Activated CD8-positive, alpha-beta memory T cell treated with anti-CD3 and anti-CD28 coated beads for 4 hours (primary cell): ENCODE data around the gene DSP.

Experiments
- DNase-seq, 2 donors: peaks; one replicate each; pipeline ENCODE4 v3.0.0-alpha.2; 2020; ENCODE audit warnings: low read depth in 2 of 2

Gene DSP, protein sequence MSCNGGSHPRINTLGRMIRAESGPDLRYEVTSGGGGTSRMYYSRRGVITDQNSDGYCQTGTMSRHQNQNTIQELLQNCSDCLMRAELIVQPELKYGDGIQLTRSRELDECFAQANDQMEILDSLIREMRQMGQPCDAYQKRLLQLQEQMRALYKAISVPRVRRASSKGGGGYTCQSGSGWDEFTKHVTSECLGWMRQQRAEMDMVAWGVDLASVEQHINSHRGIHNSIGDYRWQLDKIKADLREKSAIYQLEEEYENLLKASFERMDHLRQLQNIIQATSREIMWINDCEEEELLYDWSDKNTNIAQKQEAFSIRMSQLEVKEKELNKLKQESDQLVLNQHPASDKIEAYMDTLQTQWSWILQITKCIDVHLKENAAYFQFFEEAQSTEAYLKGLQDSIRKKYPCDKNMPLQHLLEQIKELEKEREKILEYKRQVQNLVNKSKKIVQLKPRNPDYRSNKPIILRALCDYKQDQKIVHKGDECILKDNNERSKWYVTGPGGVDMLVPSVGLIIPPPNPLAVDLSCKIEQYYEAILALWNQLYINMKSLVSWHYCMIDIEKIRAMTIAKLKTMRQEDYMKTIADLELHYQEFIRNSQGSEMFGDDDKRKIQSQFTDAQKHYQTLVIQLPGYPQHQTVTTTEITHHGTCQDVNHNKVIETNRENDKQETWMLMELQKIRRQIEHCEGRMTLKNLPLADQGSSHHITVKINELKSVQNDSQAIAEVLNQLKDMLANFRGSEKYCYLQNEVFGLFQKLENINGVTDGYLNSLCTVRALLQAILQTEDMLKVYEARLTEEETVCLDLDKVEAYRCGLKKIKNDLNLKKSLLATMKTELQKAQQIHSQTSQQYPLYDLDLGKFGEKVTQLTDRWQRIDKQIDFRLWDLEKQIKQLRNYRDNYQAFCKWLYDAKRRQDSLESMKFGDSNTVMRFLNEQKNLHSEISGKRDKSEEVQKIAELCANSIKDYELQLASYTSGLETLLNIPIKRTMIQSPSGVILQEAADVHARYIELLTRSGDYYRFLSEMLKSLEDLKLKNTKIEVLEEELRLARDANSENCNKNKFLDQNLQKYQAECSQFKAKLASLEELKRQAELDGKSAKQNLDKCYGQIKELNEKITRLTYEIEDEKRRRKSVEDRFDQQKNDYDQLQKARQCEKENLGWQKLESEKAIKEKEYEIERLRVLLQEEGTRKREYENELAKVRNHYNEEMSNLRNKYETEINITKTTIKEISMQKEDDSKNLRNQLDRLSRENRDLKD (N-terminal part only)

DNA sequence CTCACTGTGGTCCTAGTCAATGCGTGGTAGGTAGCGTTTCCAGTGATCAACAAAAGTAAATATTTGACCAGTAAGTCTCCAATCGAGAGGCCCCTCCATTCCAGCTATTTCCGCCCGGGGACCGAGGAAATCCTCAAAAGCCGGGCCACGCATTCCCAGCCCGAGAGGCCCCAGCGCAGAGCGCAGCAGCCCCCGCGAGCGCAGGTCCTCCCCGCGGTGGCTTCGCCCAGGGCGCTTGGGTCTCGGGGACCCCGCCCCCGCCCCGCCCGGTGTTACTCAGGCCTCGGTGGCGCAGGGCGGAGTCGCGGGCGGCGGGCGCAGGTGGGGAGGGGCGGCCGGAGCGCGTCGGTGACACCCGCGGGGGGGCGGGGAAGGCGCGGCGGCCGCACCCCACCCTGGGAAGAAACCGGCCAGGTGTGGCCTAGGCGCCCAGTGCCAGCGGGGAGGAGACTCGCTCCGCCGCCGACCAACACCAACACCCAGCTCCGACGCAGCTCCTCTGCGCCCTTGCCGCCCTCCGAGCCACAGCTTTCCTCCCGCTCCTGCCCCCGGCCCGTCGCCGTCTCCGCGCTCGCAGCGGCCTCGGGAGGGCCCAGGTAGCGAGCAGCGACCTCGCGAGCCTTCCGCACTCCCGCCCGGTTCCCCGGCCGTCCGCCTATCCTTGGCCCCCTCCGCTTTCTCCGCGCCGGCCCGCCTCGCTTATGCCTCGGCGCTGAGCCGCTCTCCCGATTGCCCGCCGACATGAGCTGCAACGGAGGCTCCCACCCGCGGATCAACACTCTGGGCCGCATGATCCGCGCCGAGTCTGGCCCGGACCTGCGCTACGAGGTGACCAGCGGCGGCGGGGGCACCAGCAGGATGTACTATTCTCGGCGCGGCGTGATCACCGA lies at the start of gene DSP:
Gene DSP (plus strand): TSS at position 497 of the 890 bp plus-strand sequence. CDS start 245 bp downstream, at position 742.
- DNase-seq = no peak

DNA sequence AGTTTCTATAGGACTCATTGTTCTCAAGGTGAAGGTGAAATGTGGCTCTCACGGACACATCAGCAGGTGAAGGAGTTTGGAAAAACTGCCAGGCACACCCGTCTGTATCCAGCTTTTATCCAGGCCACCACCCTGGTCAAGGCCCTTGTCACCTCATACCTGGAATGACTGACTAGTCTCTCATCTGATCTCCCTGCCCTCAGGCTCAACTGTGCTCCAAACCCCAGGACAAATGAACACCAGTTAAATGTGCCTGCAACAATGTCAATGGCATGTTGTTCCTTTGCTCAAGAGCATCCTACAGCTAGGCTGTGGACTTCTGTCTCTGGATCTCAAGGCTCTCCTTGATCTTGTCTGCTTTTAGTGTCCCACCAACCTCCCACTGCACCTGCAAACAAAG lies 47.6 kb upstream of the DSP start:
- DNase-seq = no peak

DNA sequence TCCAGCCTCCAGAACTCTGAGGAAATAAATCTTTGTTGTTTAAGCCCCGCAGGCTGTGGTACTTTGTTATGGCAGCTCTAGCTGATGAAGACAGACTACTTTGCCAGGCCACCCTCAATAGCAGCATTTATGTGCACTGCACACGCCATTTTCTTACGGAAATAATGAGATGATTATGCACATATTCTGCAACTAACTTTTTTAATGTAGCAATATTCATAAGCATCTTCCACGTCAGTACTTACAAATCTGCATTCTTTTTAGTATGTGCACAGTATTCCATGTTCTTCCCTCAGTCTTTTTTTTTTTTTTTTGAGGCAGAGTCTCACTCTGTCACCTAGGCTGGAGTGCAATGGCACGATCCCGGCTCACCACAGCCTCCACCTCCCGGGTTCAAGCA lies 46.8 kb upstream of the DSP start:
- DNase-seq = no peak

DNA sequence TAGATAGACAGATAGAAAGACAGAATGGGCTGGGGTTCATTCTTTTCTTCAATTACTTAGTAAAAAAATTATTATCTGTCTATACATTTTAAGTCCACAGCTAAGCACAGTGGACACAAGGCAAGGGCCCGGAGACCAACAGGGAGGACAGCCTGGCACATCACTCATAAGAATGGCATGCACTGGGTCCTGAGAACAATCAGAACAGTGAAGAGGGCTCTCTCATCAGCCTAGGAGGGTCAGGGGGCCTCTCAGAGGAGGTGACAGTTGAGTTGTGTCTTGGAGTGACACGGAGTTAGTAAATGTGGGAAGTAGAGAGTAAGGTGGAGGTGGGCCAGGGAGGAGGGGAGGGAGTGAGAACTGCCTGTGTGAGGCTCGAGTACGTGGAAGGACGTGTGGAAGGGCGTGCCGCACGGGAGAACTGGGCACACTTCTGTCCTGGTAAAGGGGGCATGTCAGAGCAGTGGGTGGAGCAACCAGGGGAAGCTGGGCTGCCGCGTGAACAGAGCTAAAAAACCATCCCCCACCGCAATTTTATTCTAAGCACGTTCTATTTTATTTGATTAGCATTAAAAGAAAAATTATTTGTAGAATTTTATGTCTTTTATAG lies 45.1 kb upstream of the DSP start:
- no peak for DNase-seq

DNA sequence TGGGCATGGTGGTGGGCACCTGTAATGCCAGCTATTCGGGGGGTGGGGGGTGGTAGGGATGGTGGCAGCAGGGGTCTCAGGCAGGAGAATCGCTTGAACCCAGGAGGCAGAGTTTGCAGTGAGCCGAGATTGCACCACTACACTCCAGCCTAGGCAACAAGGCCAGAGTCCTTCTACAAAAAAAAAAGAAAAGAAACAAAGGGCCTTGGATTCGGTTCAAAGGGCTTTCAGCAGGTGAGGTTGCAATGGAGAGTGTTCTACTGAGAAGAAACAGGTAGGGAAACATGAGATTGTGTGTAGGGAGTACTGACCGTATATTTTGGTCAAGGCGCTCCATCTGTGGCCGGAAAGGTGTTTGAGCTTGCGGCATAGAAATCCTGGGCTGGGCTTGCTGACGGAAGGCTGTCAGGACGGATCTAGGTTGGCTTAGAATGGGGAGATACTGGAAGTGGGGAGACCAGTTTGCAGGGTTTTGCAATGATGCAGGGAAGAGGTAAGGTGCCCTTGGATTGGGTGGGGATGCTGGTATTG lies 40.7 kb upstream of the DSP start:
- no peak for DNase-seq

GRCh38 chr6:7502743-7503142 lies 38.7 kb upstream of the DSP start:
- no peak for DNase-seq

DNA sequence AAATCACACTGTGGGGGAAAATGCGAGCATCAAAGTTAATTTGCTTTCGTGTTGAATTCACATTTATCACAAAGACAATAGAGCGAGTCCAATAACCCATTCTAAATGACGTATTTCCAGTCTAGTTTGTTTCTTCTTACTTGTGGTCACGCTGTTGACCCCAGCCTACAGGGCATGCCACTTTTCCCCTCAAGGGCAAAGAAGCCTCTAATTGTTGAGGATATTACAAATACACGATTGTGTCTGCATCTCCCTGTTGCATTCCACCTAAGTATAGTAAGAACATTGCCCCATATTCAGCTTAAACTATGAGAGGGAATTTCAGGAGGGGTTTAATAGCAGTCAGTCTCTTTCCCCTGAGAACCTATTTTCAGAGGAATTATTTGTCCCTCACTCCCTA lies 37.4 kb upstream of the DSP start:
- no peak for DNase-seq

- no peak for DNase-seq
Observed at GRCh38 chr6:7505189-7505699, 36.2 kb upstream of the DSP start.

GRCh38 chr6:7507600-7507999 lies 33.9 kb upstream of the DSP start:
- DNase-seq = no peak

DNA sequence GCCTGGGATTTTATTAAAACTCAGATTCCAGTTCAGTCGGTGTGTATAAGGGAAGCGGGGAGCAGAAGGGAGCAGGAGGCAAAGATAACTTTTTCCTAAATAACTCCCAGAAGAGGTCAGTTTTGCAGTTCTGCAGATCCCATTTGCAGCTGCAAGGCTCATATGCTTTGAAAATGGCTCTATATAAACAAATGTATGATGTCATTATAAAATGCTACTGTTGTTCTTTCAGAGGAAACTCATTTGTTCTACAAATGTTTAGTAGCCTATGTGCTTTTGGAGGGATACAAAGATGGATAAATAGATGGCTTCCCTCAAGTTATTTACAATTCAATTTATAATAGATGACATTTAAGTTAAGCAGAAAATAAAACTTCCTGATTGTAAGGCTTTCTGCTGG lies 29.2 kb upstream of the DSP start:
- DNase-seq = no peak

DNA sequence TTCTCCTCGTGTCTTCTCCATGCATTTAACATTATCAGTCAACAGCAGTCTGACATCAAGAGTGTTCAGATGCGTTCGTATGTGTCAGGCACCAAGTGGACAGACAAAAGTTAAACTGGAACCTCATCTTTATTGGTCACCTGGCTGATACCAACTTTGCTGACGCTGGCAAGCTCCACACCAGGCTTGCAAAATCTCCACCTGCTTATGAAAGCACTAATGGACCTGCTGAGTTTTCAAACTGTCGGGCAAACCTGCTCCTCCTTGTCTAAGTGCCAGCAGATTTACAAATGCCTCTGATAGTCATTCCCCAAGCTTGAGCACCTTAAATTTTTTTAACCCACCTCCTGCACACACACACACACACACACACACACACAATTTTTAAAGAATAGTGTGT lies 27.9 kb upstream of the DSP start:
- DNase-seq = no peak

DNA sequence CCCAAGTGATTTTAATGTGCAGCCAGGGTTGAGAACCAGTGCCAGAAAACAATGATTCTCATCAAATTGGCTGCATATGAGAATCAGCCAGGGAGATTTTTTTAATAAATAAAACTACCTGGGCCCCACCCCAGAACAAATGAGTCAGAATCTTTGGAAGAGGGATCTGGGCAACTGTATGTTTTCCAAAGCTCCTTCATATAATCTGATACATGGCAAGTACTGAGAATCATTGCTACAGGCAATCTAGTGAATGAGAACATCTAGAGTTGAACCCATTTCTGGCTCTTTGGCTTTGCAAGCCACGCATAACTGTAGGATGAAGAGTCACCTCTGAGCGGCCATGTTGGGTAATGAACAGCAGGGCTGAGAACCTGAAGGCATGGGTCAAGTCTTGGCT lies 26.1 kb upstream of the DSP start:
- DNase-seq = no peak

GRCh38 chr6:7518877-7519276 lies 22.6 kb upstream of the DSP start:
- no peak for DNase-seq

DNA sequence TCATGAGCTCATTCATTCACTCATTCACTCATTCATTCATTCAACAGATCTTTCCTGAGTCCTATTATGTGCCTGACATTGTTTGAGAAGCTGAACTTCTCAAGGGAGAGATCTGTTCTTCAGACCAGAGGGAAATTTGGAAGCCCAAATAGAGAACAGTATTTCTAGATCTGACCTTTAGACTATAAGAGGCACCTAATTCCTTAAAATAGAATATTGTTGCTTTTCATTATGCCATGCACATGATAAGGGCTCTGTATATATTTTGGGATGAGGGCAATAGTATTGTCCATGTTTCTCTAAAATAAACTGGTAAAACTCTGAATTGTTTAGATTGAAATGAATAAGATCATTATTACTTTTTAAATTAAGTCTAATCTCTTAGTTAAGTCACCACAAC lies 18.6 kb upstream of the DSP start:
- DNase-seq = no peak

GRCh38 chr6:7523922-7524321 lies 17.5 kb upstream of the DSP start:
- DNase-seq = no peak

- no peak for DNase-seq
Observed at GRCh38 chr6:7526755-7527154, 14.7 kb upstream of the DSP start.

GRCh38 chr6:7528565-7528964 lies 12.9 kb upstream of the DSP start:
- no peak for DNase-seq

DNA sequence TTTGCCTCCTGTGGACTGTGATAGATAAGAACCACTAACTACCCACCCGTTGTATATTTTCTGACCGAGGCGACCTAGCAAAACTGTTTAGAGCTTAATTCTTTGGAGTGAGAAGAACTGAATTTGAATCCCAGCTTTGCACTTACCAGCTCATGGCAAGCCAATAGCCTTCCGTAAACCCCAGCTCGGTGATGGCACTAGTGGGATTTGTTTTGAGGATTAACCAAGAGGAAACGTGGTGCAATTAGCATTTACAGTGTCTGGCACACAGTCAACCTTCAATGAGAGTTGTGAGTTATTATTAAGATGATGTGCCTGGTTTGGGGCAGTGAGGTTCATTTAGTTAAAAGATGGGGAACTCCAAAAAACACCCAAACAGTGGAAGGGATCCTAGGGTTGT lies 12.3 kb upstream of the DSP start:
- no peak for DNase-seq

DNA sequence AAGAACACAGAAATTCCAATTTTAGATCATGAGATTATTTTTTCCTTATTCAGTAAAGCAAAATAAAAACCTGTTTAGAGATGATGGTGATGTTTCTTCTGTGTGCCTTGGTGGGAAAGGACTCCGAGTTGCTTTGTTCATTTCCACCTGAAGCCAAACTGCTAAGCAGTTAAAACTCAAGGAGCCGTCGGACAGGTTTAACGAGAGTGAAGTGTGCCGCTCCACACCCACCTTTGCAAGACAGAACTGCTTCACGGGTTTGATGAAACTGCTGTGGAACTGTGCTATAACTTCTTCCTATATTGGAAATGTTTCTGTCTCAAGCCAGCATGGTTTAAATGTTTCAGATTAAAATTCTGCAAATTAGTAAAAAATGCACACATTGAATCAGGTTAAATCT lies 9.2 kb upstream of the DSP start:
- no peak for DNase-seq

DNA sequence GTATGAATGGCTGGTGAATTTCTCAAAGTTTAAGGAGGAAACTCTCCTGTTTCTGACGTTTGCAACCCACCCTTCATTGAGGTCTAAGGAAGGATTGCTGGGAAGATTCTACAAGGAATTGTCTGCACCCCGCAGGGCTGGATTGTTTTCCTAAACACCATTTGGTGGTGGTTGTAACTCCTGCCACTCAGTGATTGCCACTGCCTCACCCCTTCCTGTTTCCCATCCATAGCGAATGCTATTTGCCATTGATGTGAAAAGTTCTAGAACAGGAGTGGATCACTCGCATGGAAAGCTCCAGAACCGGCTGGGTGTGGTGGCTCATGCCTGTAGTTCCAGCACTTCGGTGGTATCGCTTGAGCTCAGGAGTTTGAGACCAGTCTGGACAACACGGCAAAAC lies 8.7 kb upstream of the DSP start:
- no peak for DNase-seq
